ENCODE data around the gene SLC2A5.
A peak's percentile ranks its signal among the peaks of the same experiment; 100 is the strongest.

The SLC2A5 gene

DNA sequence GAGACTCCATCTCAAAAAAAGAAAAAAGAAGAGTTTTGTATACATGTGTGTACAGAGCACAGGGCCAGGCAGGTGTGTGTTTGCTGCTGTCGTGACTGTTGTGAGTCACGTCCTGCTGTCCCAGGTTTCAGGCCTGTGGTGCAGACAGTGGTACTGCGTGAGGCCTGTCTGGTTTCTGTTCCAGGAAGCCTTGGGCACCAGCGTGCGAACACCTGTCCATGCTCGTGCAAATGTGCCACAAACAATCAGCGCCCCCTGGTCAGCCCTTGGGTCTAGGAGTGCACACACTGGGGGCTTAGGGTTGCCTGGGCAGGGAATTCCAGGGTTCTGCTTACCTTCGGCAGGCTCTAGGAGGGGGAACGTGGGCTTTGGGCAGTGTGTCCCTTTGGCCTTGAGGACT, 42.5 kb upstream of the SLC2A5 start:
- TF ChIP-seq TAF1 (IDR thresholded peaks at IDR 0.05; ENCODE audit: borderline replicate concordance, insufficient read depth, low read length): no peak
- TF ChIP-seq, protein P1, sequence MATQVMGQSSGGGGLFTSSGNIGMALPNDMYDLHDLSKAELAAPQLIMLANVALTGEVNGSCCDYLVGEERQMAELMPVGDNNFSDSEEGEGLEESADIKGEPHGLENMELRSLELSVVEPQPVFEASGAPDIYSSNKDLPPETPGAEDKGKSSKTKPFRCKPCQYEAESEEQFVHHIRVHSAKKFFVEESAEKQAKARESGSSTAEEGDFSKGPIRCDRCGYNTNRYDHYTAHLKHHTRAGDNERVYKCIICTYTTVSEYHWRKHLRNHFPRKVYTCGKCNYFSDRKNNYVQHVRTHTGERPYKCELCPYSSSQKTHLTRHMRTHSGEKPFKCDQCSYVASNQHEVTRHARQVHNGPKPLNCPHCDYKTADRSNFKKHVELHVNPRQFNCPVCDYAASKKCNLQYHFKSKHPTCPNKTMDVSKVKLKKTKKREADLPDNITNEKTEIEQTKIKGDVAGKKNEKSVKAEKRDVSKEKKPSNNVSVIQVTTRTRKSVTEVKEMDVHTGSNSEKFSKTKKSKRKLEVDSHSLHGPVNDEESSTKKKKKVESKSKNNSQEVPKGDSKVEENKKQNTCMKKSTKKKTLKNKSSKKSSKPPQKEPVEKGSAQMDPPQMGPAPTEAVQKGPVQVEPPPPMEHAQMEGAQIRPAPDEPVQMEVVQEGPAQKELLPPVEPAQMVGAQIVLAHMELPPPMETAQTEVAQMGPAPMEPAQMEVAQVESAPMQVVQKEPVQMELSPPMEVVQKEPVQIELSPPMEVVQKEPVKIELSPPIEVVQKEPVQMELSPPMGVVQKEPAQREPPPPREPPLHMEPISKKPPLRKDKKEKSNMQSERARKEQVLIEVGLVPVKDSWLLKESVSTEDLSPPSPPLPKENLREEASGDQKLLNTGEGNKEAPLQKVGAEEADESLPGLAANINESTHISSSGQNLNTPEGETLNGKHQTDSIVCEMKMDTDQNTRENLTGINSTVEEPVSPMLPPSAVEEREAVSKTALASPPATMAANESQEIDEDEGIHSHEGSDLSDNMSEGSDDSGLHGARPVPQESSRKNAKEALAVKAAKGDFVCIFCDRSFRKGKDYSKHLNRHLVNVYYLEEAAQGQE (IDR thresholded peaks at IDR 0.05; ENCODE audit: insufficient read depth in 1 of 2, low read depth in 2 of 2, low read length in 2 of 2): no peak
- TF ChIP-seq SIN3A (IDR thresholded peaks at IDR 0.05; ENCODE audit: borderline replicate concordance, insufficient read depth, low read length): no peak
- no peak for TF ChIP-seq FOXP2 (optimal IDR thresholded peaks at IDR 0.05; ENCODE audit: borderline replicate concordance, extremely low read depth, extremely low read length, insufficient read depth)
- no peak for TF ChIP-seq POLR2AphosphoS5 (IDR thresholded peaks at IDR 0.05; ENCODE audit: low read depth, low read length)

DNA sequence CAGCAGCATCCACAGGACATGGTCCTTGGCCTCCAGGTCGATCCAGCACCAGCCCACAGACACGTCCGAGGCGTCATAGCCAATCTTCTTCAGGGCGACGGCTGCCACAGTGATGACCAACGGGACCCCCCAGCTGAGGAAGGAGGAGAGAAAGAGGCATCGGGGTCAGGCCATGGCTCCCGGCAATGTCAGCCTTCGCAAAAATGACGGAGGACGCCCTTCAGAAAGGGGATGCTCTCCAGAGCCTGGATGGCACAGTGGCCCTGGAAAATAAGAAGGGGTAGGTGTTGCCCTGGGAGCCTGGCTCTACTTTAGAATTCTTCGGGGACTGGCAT, 41.9 kb upstream of the SLC2A5 start:
- TF ChIP-seq FOXP2 (optimal IDR thresholded peaks at IDR 0.05; ENCODE audit: borderline replicate concordance, extremely low read depth, extremely low read length, insufficient read depth): no peak
- no peak for TF ChIP-seq POLR2AphosphoS5 (IDR thresholded peaks at IDR 0.05; ENCODE audit: low read depth, low read length)
- no peak for TF ChIP-seq SIN3A (IDR thresholded peaks at IDR 0.05; ENCODE audit: borderline replicate concordance, insufficient read depth, low read length)
- TF ChIP-seq, protein P1 (IDR thresholded peaks at IDR 0.05; ENCODE audit: insufficient read depth in 1 of 2, low read depth in 2 of 2, low read length in 2 of 2): no peak
- TF ChIP-seq TAF1 (IDR thresholded peaks at IDR 0.05; ENCODE audit: borderline replicate concordance, insufficient read depth, low read length): no peak

DNA sequence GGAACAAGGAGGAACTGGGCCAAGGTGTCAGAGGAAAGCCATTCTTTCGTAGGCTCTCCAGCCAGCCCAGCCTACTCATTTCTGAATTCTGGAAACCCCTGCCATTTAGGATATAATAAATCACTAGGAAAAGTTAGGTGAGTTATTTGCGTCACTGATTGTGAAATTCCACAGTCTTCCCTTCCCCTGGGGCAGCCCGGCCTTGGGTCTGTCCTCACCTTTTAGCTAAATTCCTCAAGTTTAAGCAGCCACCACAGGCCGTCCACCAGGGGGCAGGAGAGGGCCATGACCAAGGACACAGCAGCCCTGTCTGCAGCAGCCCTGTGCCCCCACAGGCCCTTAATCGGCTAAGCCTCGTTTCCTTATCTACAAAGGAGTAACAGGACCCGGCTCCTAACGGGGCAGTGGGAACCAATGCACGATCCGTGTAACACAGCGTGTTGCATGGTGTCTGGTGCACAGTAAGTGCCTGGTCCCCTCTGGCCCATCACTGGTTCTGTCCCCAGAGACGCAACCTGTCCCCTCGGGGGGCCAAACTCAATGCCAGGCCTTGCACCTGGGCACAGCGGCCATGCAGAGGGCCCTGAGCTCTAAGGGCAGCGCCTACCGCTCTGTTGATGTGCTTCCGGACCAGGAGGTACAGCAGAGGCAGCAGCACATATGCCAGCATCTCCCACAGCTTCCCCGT, 41.4 kb upstream of the SLC2A5 start:
- TF ChIP-seq POLR2AphosphoS5 (IDR thresholded peaks at IDR 0.05; ENCODE audit: low read depth, low read length): no peak
- TF ChIP-seq TAF1 (IDR thresholded peaks at IDR 0.05; ENCODE audit: borderline replicate concordance, insufficient read depth, low read length): no peak
- peak; percentile 34 for TF ChIP-seq FOXP2 (optimal IDR thresholded peaks at IDR 0.05; ENCODE audit: borderline replicate concordance, extremely low read depth, extremely low read length, insufficient read depth)
- TF ChIP-seq, protein P1 (IDR thresholded peaks at IDR 0.05; ENCODE audit: insufficient read depth in 1 of 2, low read depth in 2 of 2, low read length in 2 of 2): no peak
- no peak for TF ChIP-seq SIN3A (IDR thresholded peaks at IDR 0.05; ENCODE audit: borderline replicate concordance, insufficient read depth, low read length)

DNA sequence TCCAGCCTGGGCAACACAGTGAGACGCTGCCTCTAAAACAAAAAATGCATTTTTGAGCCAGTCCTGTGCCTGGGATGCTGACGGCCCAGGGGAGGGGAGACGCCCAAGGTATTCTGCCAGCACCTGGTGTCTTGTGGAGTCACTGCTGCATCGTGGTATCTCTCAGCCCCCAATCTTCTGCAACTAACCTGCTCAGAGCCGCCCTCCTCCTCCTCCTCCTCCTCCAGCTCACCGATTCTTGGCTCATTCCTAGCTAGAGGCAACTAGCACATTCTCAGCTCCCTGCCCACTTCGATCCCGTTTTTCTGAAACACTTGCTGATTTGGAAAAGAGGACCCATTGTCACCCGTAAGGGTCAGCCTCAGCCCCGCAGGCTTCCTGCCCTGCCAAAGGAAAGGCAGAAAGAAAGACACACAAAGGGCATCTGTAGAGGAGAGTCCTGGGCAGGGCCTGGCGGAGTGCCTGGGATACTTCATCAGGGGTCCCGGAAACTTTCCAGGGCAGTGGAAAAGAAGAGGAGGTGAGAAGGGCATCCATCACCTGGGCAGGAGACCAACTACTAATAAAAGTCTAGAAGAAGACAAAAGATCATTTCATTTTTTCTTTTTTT, 38.7 kb upstream of the SLC2A5 start:
- TF ChIP-seq, protein P1 (IDR thresholded peaks at IDR 0.05; ENCODE audit: insufficient read depth in 1 of 2, low read depth in 2 of 2, low read length in 2 of 2): no peak
- no peak for TF ChIP-seq POLR2AphosphoS5 (IDR thresholded peaks at IDR 0.05; ENCODE audit: low read depth, low read length)
- TF ChIP-seq TAF1 (IDR thresholded peaks at IDR 0.05; ENCODE audit: borderline replicate concordance, insufficient read depth, low read length): no peak
- TF ChIP-seq SIN3A (IDR thresholded peaks at IDR 0.05; ENCODE audit: borderline replicate concordance, insufficient read depth, low read length): no peak
- TF ChIP-seq FOXP2 (optimal IDR thresholded peaks at IDR 0.05; ENCODE audit: borderline replicate concordance, extremely low read depth, extremely low read length, insufficient read depth): no peak

All from PFSK-1 (cell line).